Skin of body (tissue), 2 donors: Measurements from ENCODE around the gene PARP9. TPM values are rescaled to one million over a fixed set of nuclear protein-coding genes. Genes with fewer than 3 reads are reported as not detected.
"Not testable (repeated sequence)": the region's sequence is repeated elsewhere in the genome, so short reads cannot be mapped to it uniquely, and the experiment has no call there.

ENCODE experiments used
- DNase-seq: peaks from one replicate; lab custom pipeline; 2025; lab: John Stamatoyannopoulos, UW
- total RNA-seq: library from RNA; depleted of rRNA; stranded (reverse); fragments of >200 nt; gene quantifications from one replicate; pipeline ENCODE4 v1.2.3, GENCODE V29; 2014

The PARP9 gene
- total RNA-seq, 1 donor from 2014 or later = 12.8 TPM

- DNase-seq = no peak
These were observed 43.2 kb downstream of the PARP9 start for GRCh38 chr3:122520861-122521260.

GRCh38 chr3:122519693-122520092 is 44.4 kb downstream of the PARP9 start:
- DNase-seq = no peak

GRCh38 chr3:122516846-122517360 is 47.2 kb downstream of the PARP9 start:
- DNase-seq = no peak

- DNase-seq = no peak
These were observed 48.2 kb downstream of the PARP9 start for GRCh38 chr3:122515870-122516269.

- DNase-seq = no peak
These were observed 49.1 kb downstream of the PARP9 start for GRCh38 chr3:122515020-122515468.

- DNase-seq = peak; percentile 84
These were observed 49.7 kb downstream of the PARP9 start, which contains the start of gene KPNA1 for GRCh38 chr3:122514123-122515019. Gene KPNA1, minus strand, starts transcription at chr3:122514939. Its CDS starts 18,374 bp downstream, at chr3:122496565.

- no peak for DNase-seq
These were observed 50.5 kb downstream of the PARP9 start for GRCh38 chr3:122513386-122514122.

- DNase-seq = no peak
These were observed 51.8 kb downstream of the PARP9 start for GRCh38 chr3:122512284-122512683.

GRCh38 chr3:122510878-122511535 is 53.1 kb downstream of the PARP9 start:
- no peak for DNase-seq

GRCh38 chr3:122508944-122509343 is 55.2 kb downstream of the PARP9 start:
- DNase-seq = not testable (repeated sequence)

- DNase-seq = no peak
These were observed 55.8 kb downstream of the PARP9 start for GRCh38 chr3:122508135-122508914.

GRCh38 chr3:122506450-122506849 is 57.6 kb downstream of the PARP9 start:
- DNase-seq = no peak

GRCh38 chr3:122505676-122506075 is 58.4 kb downstream of the PARP9 start:
- no peak for DNase-seq

GRCh38 chr3:122502941-122503340 is 61.2 kb downstream of the PARP9 start:
- DNase-seq = no peak

- no peak for DNase-seq
These were observed 62.0 kb downstream of the PARP9 start for GRCh38 chr3:122502139-122502538.

- DNase-seq = not testable (repeated sequence)
These were observed 63.1 kb downstream of the PARP9 start for GRCh38 chr3:122500964-122501363.

GRCh38 chr3:122498152-122498551 is 65.9 kb downstream of the PARP9 start:
- no peak for DNase-seq

- DNase-seq = no peak
These were observed 66.7 kb downstream of the PARP9 start for GRCh38 chr3:122497425-122497824.

- no peak for DNase-seq
These were observed 67.6 kb downstream of the PARP9 start for GRCh38 chr3:122496508-122496907.

- DNase-seq = peak; percentile 7
These were observed 70.8 kb downstream of the PARP9 start for GRCh38 chr3:122493296-122493695.
